Trophoblast cell (in vitro differentiated cells and primary cell): ENCODE measurements around the gene ATG7.

Experiments
- DNase-seq, 2 donors: peaks; one replicate each; pipeline ENCODE4 v3.0.0-alpha.2; 2016
- H2AFZ ChIP-seq: 2 replicates; pipeline ENCODE4 v1.6.1; 2013; ENCODE audit warnings: low read length, moderate library complexity, mild to moderate bottlenecking; ENCODE audit not compliant: insufficient read depth, poor library complexity
- H2AK5ac ChIP-seq: 2 replicates; pipeline ENCODE4 v1.6.1; 2013; ENCODE audit warnings: mild to moderate bottlenecking, low read length
- H2BK120ac ChIP-seq: 2 replicates; pipeline ENCODE4 v1.6.1; 2013; ENCODE audit warnings: low read length, mild to moderate bottlenecking, moderate library complexity; ENCODE audit not compliant: insufficient read depth, poor library complexity
- H2BK12ac ChIP-seq: 2 replicates; pipeline ENCODE4 v1.6.1; 2013; ENCODE audit warnings: mild to moderate bottlenecking, low read length, moderate library complexity
- H2BK5ac ChIP-seq: 2 replicates; pipeline ENCODE4 v1.6.1; 2013; ENCODE audit warnings: low read length, low read depth, moderate library complexity, mild to moderate bottlenecking; ENCODE audit not compliant: poor library complexity
- H3K14ac ChIP-seq: 2 replicates; pipeline ENCODE4 v1.6.1; 2013; ENCODE audit warnings: mild to moderate bottlenecking, low read length
- H3K18ac ChIP-seq: 2 replicates; pipeline ENCODE4 v1.6.1; 2013; ENCODE audit warnings: mild to moderate bottlenecking, low read length
- H3K23ac ChIP-seq: 2 replicates; pipeline ENCODE4 v1.6.1; 2013; ENCODE audit warnings: low read length
- H3K27ac ChIP-seq: 2 replicates; pipeline ENCODE4 v1.5.1; 2013; ENCODE audit warnings: low read depth, mild to moderate bottlenecking, inconsistent platforms, low read length, moderate library complexity
- H3K27me3 ChIP-seq: 2 replicates; pipeline ENCODE4 v1.6.1; 2013; ENCODE audit warnings: inconsistent platforms, mild to moderate bottlenecking, low read length, moderate library complexity; ENCODE audit not compliant: insufficient read depth
- H3K36me3 ChIP-seq, 2 experiments: 1 replicate in 1 of 2; 2 replicates in 1 of 2; pipeline ENCODE4 v1.6.1; 2013; ENCODE audit warnings: low read length in 2 of 2, mild to moderate bottlenecking in 2 of 2, moderate library complexity in 1 of 2; ENCODE audit not compliant: insufficient read depth in 2 of 2, control insufficient read depth in 1 of 2
- H3K4ac ChIP-seq: 2 replicates; pipeline ENCODE4 v1.6.1; 2013; ENCODE audit warnings: low read depth, mild to moderate bottlenecking, low read length, moderate library complexity
- H3K4me1 ChIP-seq, 2 experiments: 1 replicate in 1 of 2; 2 replicates in 1 of 2; pipeline ENCODE4 v1.6.1; 2013; ENCODE audit warnings: low read length in 2 of 2, mild to moderate bottlenecking in 2 of 2, moderate library complexity in 1 of 2; ENCODE audit not compliant: insufficient read depth in 2 of 2, control insufficient read depth in 1 of 2
- H3K4me2 ChIP-seq: 2 replicates; pipeline ENCODE4 v1.6.1; 2013; ENCODE audit warnings: inconsistent platforms, mild to moderate bottlenecking, low read length, moderate library complexity
- H3K4me3 ChIP-seq: 2 replicates; pipeline ENCODE4 v1.5.1; 2013; ENCODE audit warnings: mild to moderate bottlenecking, low read depth, low read length, inconsistent platforms
- H3K79me1 ChIP-seq: one replicate; pipeline ENCODE4 v1.6.1; 2013; ENCODE audit warnings: low read length
- H3K79me2 ChIP-seq: 2 replicates; pipeline ENCODE4 v1.6.1; 2013; ENCODE audit warnings: low read length, mild to moderate bottlenecking; ENCODE audit not compliant: control insufficient read depth, insufficient read depth, poor library complexity
- H3K9ac ChIP-seq: 2 replicates; pipeline ENCODE4 v1.6.1; 2013; ENCODE audit warnings: mild to moderate bottlenecking, low read length
- H3K9me3 ChIP-seq: 2 replicates; pipeline ENCODE4 v1.6.1; 2013; ENCODE audit warnings: low read depth, mild to moderate bottlenecking, control low read depth, inconsistent platforms, low read length; ENCODE audit not compliant: insufficient read depth
- H4K12ac ChIP-seq: 2 replicates; pipeline ENCODE4 v1.6.1; 2013; ENCODE audit warnings: low read depth, mild to moderate bottlenecking, low read length, moderate library complexity
- H4K8ac ChIP-seq: 2 replicates; pipeline ENCODE4 v1.6.1; 2013; ENCODE audit warnings: low read depth, mild to moderate bottlenecking, low read length, moderate library complexity
- H4K91ac ChIP-seq: one replicate; pipeline ENCODE4 v1.6.1; 2013; ENCODE audit warnings: low read depth, mild to moderate bottlenecking, low read length, moderate library complexity
- WGBS: extraction: QIAGEN DNeasy Blood & Tissue Kit; methylation state at CpG from one replicate; pipeline ENCODE4 v1.1.7; 2013; ENCODE audit warnings: missing lambda C conversion rate; ENCODE audit not compliant: insufficient read length, insufficient coverage; ENCODE audit errors: extremely low coverage; 5-methylcytosine and 5-hydroxymethylcytosine counted together

The ATG7 gene

DNA sequence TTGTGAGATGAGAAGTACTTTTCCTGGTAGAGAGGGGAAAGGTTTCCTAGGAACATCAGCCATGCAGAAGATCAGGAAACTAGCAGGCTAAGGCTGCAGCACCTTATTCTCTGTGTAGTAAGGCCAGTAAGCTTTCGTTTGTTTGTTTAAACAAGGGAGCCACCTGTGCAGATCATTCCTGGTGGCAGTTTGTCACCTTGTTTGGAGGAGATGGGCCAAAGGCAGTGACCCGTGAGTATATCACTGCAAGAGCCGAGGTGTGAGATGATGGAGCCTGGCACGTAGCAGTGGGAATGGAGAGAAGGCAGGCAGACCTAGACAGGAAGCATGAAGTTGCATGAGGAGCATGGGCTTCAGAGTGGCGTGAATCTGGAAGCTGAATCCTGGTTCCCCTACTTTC, 19.6 kb downstream of the ATG7 start:
- Histone ChIP-seq H3K79me2 (no peaks in the 10 kb centered on the region), H2AK5ac (no peak overlapping the region), H2AFZ (no peak overlapping the region), H3K27me3 (no peaks in the 10 kb centered on the region), H4K91ac (no peak overlapping the region), H3K4ac (no peak overlapping the region), H4K12ac (no peak overlapping the region), H3K27ac (no peak overlapping the region), H3K18ac (no peak overlapping the region), H4K8ac (no peak overlapping the region), H3K9me3 (no peaks in the 10 kb centered on the region), H3K79me1 (no peaks in the 10 kb centered on the region), H3K4me1 (peaks cover 0 to 2% of the 10 kb centered on the region in 2 experiments), H3K14ac (no peak overlapping the region), H2BK5ac (no peak overlapping the region), H2BK120ac (no peak overlapping the region), H3K36me3 (peaks cover 0 to 2% of the 10 kb centered on the region in 2 experiments), H3K4me2 (no peak overlapping the region), H3K23ac (no peak overlapping the region), H3K9ac (no peak overlapping the region), H3K4me3 (no peak overlapping the region), H2BK12ac (no peak overlapping the region)
- no peak for DNase-seq
- WGBS, result no CpG with 5 or more reads among the region's 5 CpGs

- no peak overlapping the region for H2BK12ac ChIP-seq
- H2BK120ac ChIP-seq, result no peak overlapping the region
- H3K79me1 ChIP-seq, result no peaks in the 10 kb centered on the region
- H3K9me3 ChIP-seq, result no peaks in the 10 kb centered on the region
- no peaks in the 10 kb centered on the region for H3K4me1 ChIP-seq
- H2AK5ac ChIP-seq, result no peak overlapping the region
- H4K91ac ChIP-seq, result no peak overlapping the region
- H3K14ac ChIP-seq, result no peak overlapping the region
- no peaks in the 10 kb centered on the region for H3K27me3 ChIP-seq
- no peak overlapping the region for H3K4me2 ChIP-seq
- no peak for DNase-seq
- no peak overlapping the region for H3K4me3 ChIP-seq
- no peak overlapping the region for H3K27ac ChIP-seq
- H3K79me2 ChIP-seq, result peaks cover 1% of the 10 kb centered on the region
- no CpG with 5 or more reads among the region's 4 CpGs for WGBS
- H2BK5ac ChIP-seq, result no peak overlapping the region
- H3K23ac ChIP-seq, result no peak overlapping the region
- H3K36me3 ChIP-seq, result peaks cover 2 to 5% of the 10 kb centered on the region in 2 experiments
- no peak overlapping the region for H3K18ac ChIP-seq
- H4K8ac ChIP-seq, result no peak overlapping the region
- H4K12ac ChIP-seq, result no peak overlapping the region
- H2AFZ ChIP-seq, result no peak overlapping the region
- H3K4ac ChIP-seq, result no peak overlapping the region
- H3K9ac ChIP-seq, result no peak overlapping the region
These were observed 24.9 kb downstream of the ATG7 start for GRCh38 chr3:11297126-11297525.

GRCh38 chr3:11300970-11301369, 28.8 kb downstream of the ATG7 start:
- H3K14ac ChIP-seq, result no peak overlapping the region
- H3K4me1 ChIP-seq, result no peaks in the 10 kb centered on the region
- H3K79me1 ChIP-seq, result no peaks in the 10 kb centered on the region
- H3K23ac ChIP-seq, result no peak overlapping the region
- no peak overlapping the region for H3K4me3 ChIP-seq
- no peak overlapping the region for H3K27ac ChIP-seq
- no peak overlapping the region for H4K91ac ChIP-seq
- H2BK5ac ChIP-seq, result no peak overlapping the region
- no CpG with 5 or more reads among the region's 3 CpGs for WGBS
- H3K9ac ChIP-seq, result no peak overlapping the region
- no peak overlapping the region for H2BK120ac ChIP-seq
- H3K4ac ChIP-seq, result no peak overlapping the region
- H2AFZ ChIP-seq, result no peak overlapping the region
- H3K4me2 ChIP-seq, result no peak overlapping the region
- no peak overlapping the region for H4K12ac ChIP-seq
- no peaks in the 10 kb centered on the region for H3K9me3 ChIP-seq
- no peaks in the 10 kb centered on the region for H3K27me3 ChIP-seq
- peaks cover 1% of the 10 kb centered on the region for H3K79me2 ChIP-seq
- no peak overlapping the region for H2BK12ac ChIP-seq
- H3K18ac ChIP-seq, result no peak overlapping the region
- peaks cover 2 to 12% of the 10 kb centered on the region in 2 experiments for H3K36me3 ChIP-seq
- H2AK5ac ChIP-seq, result no peak overlapping the region
- H4K8ac ChIP-seq, result no peak overlapping the region
- DNase-seq, result no peak

DNA sequence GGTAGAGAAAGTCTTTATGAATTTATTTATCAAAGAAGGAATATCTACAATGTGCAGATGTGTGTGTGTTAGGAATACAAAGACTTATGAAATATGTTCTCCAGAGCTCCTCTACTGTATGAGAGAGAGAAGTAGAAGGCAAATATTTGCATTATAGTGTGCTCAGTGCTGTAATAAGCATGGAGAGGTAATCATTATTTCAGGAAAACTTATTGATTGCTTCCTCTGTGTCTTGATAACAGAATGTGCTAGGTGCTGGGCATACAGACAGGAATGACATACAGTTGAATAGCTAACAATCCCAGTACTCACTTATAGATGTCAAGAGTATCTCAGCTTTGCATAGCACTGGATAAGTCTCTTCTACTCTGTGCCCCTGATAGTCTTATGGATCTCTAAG, 30.2 kb downstream of the ATG7 start:
- H2BK120ac ChIP-seq, result no peak overlapping the region
- H3K14ac ChIP-seq, result no peak overlapping the region
- H3K9ac ChIP-seq, result no peak overlapping the region
- no peak overlapping the region for H4K8ac ChIP-seq
- H4K91ac ChIP-seq, result no peak overlapping the region
- no peaks in the 10 kb centered on the region for H3K79me2 ChIP-seq
- H3K27ac ChIP-seq, result no peak overlapping the region
- no peak for DNase-seq
- H2BK5ac ChIP-seq, result no peak overlapping the region
- no peaks in the 10 kb centered on the region for H3K79me1 ChIP-seq
- H3K18ac ChIP-seq, result no peak overlapping the region
- H2AFZ ChIP-seq, result no peak overlapping the region
- H4K12ac ChIP-seq, result no peak overlapping the region
- H2BK12ac ChIP-seq, result no peak overlapping the region
- peaks cover 2 to 12% of the 10 kb centered on the region in 2 experiments for H3K36me3 ChIP-seq
- H3K23ac ChIP-seq, result no peak overlapping the region
- H3K27me3 ChIP-seq, result no peaks in the 10 kb centered on the region
- no peak overlapping the region for H3K4me2 ChIP-seq
- H3K4me3 ChIP-seq, result no peak overlapping the region
- no peaks in the 10 kb centered on the region for H3K9me3 ChIP-seq
- H3K4ac ChIP-seq, result no peak overlapping the region
- H3K4me1 ChIP-seq, result no peaks in the 10 kb centered on the region
- H2AK5ac ChIP-seq, result no peak overlapping the region
